A549 (cell line): ENCODE data around the gene KLLN. TPM values are rescaled to one million over a fixed set of nuclear protein-coding genes. Genes with fewer than 3 reads are reported as not detected.

Experiments
- ATAC-seq, 2 experiments: fragments of 200-7000 bp in 1 of 2; fragments of >200 bp in 1 of 2; cut with Nextera tagmentation in 1 of 2; cut with Tn5 transposase in 1 of 2; 3 replicates each; pipeline versions ENCODE4 v1.8.0 to v1.9.1; 2018 to 2020; ENCODE audit warnings: mild to moderate bottlenecking in 1 of 2, moderate library complexity in 1 of 2
- CTCF ChIA-PET: fragments of 300-600 bp; sonication (Branson Sonifier 250); formaldehyde crosslinking; extraction: SDS; loops from one replicate; lab custom pipeline; 2021; ENCODE audit warnings: antibody characterized with exemption, inconsistent platforms; lab: Yijun Ruan, JAX
- POLR2A ChIA-PET: fragments of 350-600 bp; formaldehyde crosslinking; extraction: SDS; loops from one replicate; lab custom pipeline; 2021; ENCODE audit warnings: antibody characterized with exemption, inconsistent platforms; lab: Yijun Ruan, JAX
- DNase-seq, 2 experiments: peaks; one replicate each; pipeline versions ENCODE4 v3.0.0 to v3.0.0-alpha.2; 2011 to 2016; ENCODE audit warnings: low read depth in 1 of 2, low spot score in 1 of 2
- FAIRE-seq: peaks from 2 replicates; lab custom pipeline; 2011; peaks lifted over from hg19 to GRCh38; lab: Jason Lieb, UNC
- H3K27ac ChIP-seq, 2 experiments: fragments of >200 bp; sonication (Bioruptor Twin); formaldehyde crosslinking; 3 replicates each; pipeline ENCODE4 v1.5.1; 2016 to 2017
- H3K4me1 ChIP-seq: fragments of >200 bp; sonication (Bioruptor Twin); formaldehyde crosslinking; 3 replicates; pipeline ENCODE4 v1.6.1; 2016
- H3K4me2 ChIP-seq: fragments of >200 bp; sonication (Bioruptor Twin); formaldehyde crosslinking; 3 replicates; pipeline ENCODE4 v1.6.1; 2016
- H3K4me3 ChIP-seq: fragments of >200 bp; sonication (Bioruptor Twin); formaldehyde crosslinking; 3 replicates; pipeline ENCODE4 v1.5.1; 2016
- H3K9me3 ChIP-seq: fragments of >200 bp; sonication (Bioruptor Twin); formaldehyde crosslinking; 3 replicates; pipeline ENCODE4 v1.6.1; 2016
- CBX2 ChIP-seq: fragments of 200-600 bp; sonication (generic); IDR thresholded peaks from 2 replicates; pipeline ENCODE4 v1.6.1; 2016; ENCODE audit warnings: low read depth, mild to moderate bottlenecking, borderline replicate concordance
- CEBPB ChIP-seq, 2 experiments: fragments of >200 bp in 1 of 2; sonication (Bioruptor Twin) in 1 of 2; formaldehyde crosslinking in 1 of 2; IDR thresholded peaks; 2 replicates each; pipeline ENCODE4 v1.6.1; 2012 to 2016
- CHD4 ChIP-seq: fragments of 200-600 bp; sonication (generic); IDR thresholded peaks from 2 replicates; pipeline ENCODE4 v1.6.1; 2016; ENCODE audit warnings: antibody characterized with exemption, mild to moderate bottlenecking, borderline replicate concordance
- ESRRA ChIP-seq: fragments of 150-350 bp; IDR thresholded peaks from 2 replicates; pipeline ENCODE4 v1.6.1; 2014; ENCODE audit warnings: mild to moderate bottlenecking, low read length, borderline replicate concordance
- FOSB ChIP-seq: fragments of 250-450 bp; sonication (Bioruptor Pico); IDR thresholded peaks from 2 replicates; pipeline ENCODE4 v1.5.0; 2020; ENCODE audit warnings: mild to moderate bottlenecking, moderate library complexity
- FOXS1 ChIP-seq: fragments of 250-450 bp; sonication (Bioruptor Pico); IDR thresholded peaks from 2 replicates; pipeline ENCODE4 v1.5.0; 2020; ENCODE audit warnings: mild to moderate bottlenecking, moderate library complexity
- GATA3 ChIP-seq: IDR thresholded peaks from 2 replicates; pipeline ENCODE4 v1.6.1; 2012; ENCODE audit warnings: borderline replicate concordance
- HOXA7 ChIP-seq: fragments of 250-450 bp; sonication (Bioruptor Pico); IDR thresholded peaks from 2 replicates; pipeline ENCODE4 v1.5.0; 2020; ENCODE audit warnings: mild to moderate bottlenecking, moderate library complexity
- HOXB13 ChIP-seq: fragments of 250-450 bp; sonication (Bioruptor Pico); IDR thresholded peaks from 2 replicates; pipeline ENCODE4 v1.5.0; 2020; ENCODE audit warnings: low read depth, mild to moderate bottlenecking, moderate library complexity
- JUN ChIP-seq, 2 experiments: fragments of >200 bp; sonication (Bioruptor Twin); formaldehyde crosslinking; IDR thresholded peaks; 2 replicates in 1 of 2; 3 replicates in 1 of 2; pipeline ENCODE4 v1.6.1; 2016 to 2017
- JUNB ChIP-seq: fragments of >200 bp; sonication (Bioruptor Twin); formaldehyde crosslinking; IDR thresholded peaks from 2 replicates; pipeline ENCODE4 v1.6.1; 2016
- KDM1A ChIP-seq: fragments of 200-600 bp; sonication (generic); IDR thresholded peaks from 2 replicates; pipeline ENCODE4 v1.6.1; 2016; ENCODE audit warnings: low read depth, mild to moderate bottlenecking
- KDM5A ChIP-seq: fragments of 200-600 bp; sonication (generic); IDR thresholded peaks from 2 replicates; pipeline ENCODE4 v1.6.1; 2016; ENCODE audit warnings: antibody characterized with exemption, mild to moderate bottlenecking
- MAFK ChIP-seq: fragments of 450-650 bp; IDR thresholded peaks from 2 replicates; pipeline ENCODE4 v1.6.1; 2014; ENCODE audit not compliant: partially characterized antibody
- MAX ChIP-seq: IDR thresholded peaks from 2 replicates; pipeline ENCODE4 v1.6.1; 2012
- MAZ ChIP-seq: fragments of 150-350 bp; IDR thresholded peaks from 2 replicates; pipeline ENCODE4 v1.6.1; 2014; ENCODE audit warnings: antibody characterized with exemption, low read depth, low read length, borderline replicate concordance
- NFE2L2 ChIP-seq: fragments of 150-350 bp; conservative IDR thresholded peaks from 2 replicates; pipeline ENCODE4 v1.6.1; 2014; ENCODE audit warnings: low read length
- NPAS2 ChIP-seq: fragments of 250-450 bp; sonication (Bioruptor Pico); IDR thresholded peaks from 2 replicates; pipeline ENCODE4 v1.8.0; 2022; ENCODE audit warnings: mild to moderate bottlenecking, moderate library complexity, borderline replicate concordance
- PHF8 ChIP-seq: fragments of 200-600 bp; sonication (generic); IDR thresholded peaks from 2 replicates; pipeline ENCODE4 v1.6.1; 2016; ENCODE audit warnings: low read depth, mild to moderate bottlenecking, antibody characterized with exemption, moderate library complexity, borderline replicate concordance
- POLR2A ChIP-seq: IDR thresholded peaks from 2 replicates; pipeline ENCODE4 v1.6.1; 2012; ENCODE audit warnings: mild to moderate bottlenecking, low read length
- POLR2AphosphoS2 ChIP-seq: conservative IDR thresholded peaks from 2 replicates; pipeline ENCODE4 v1.6.1; 2012; ENCODE audit warnings: low read length, improper control_type of control experiment, inconsistent platforms
- RARB ChIP-seq: fragments of 250-450 bp; sonication (Bioruptor Pico); IDR thresholded peaks from 2 replicates; pipeline ENCODE4 v1.8.0; 2021; ENCODE audit warnings: mild to moderate bottlenecking, moderate library complexity
- RCOR1 ChIP-seq: fragments of 150-350 bp; IDR thresholded peaks from 2 replicates; pipeline ENCODE4 v1.6.1; 2014; ENCODE audit warnings: antibody characterized with exemption, low read length, low read depth
- RNF2 ChIP-seq: fragments of 200-600 bp; sonication (generic); IDR thresholded peaks from 2 replicates; pipeline ENCODE4 v1.6.1; 2016; ENCODE audit warnings: low read depth, mild to moderate bottlenecking, antibody characterized with exemption, moderate library complexity, borderline replicate concordance
- SMC3 ChIP-seq: fragments of >200 bp; sonication (Bioruptor Twin); formaldehyde crosslinking; IDR thresholded peaks from 3 replicates; pipeline ENCODE4 v1.6.1; 2018; ENCODE audit warnings: inconsistent platforms
- SREBF2 ChIP-seq: fragments of 450-650 bp; IDR thresholded peaks from 2 replicates; pipeline ENCODE4 v1.6.1; 2014; ENCODE audit warnings: mild to moderate bottlenecking, moderate library complexity
- ZC3H11A ChIP-seq: fragments of 450-650 bp; IDR thresholded peaks from 2 replicates; pipeline ENCODE4 v1.6.1; 2014; ENCODE audit warnings: antibody characterized with exemption, mild to moderate bottlenecking
- ZFP36 ChIP-seq: fragments of 450-650 bp; IDR thresholded peaks from 2 replicates; pipeline ENCODE4 v1.6.1; 2014; ENCODE audit warnings: borderline replicate concordance; ENCODE audit not compliant: partially characterized antibody
- ZSCAN20 ChIP-seq: fragments of 250-450 bp; sonication (Bioruptor Pico); IDR thresholded peaks from 2 replicates; pipeline ENCODE4 v1.8.0; 2022; ENCODE audit warnings: mild to moderate bottlenecking, moderate library complexity
- WGBS: methylation state at CpG from one replicate; pipeline ENCODE4 v1.1.6; 2017; ENCODE audit errors: missing lambda C conversion rate; 5-methylcytosine and 5-hydroxymethylcytosine counted together
- polyA minus RNA-seq: library from RNA; depleted of rRNA, polyadenylated mRNA; stranded (reverse); fragments of >200 nt; gene quantifications from 2 replicates; pipeline ENCODE4 v1.2.3, GENCODE V29; 2011; rRNA and poly(A)+ RNA removed
- polyA plus RNA-seq, 4 experiments: library from polyadenylated mRNA; depleted of rRNA in 3 of 4; stranded (reverse); fragments of >200 nt; fragmentation: RNase III in 1 of 4; extraction: RNeasy Plus Mini Kit Qiagen cat#74134 plus additional on column Dnase treatment in 1 of 4; gene quantifications; 2 replicates in 3 of 4; 3 replicates in 1 of 4; pipeline ENCODE4 v1.2.3, GENCODE V29; 2011 to 2017
- TF ChIP-seq, protein P1 (sequence below): IDR thresholded peaks from 2 replicates; pipeline ENCODE4 v1.6.1; 2012; ENCODE audit warnings: low read depth, borderline replicate concordance
- TF ChIP-seq, protein P2 (sequence below): fragments of >200 bp; sonication (Bioruptor Twin); formaldehyde crosslinking; IDR thresholded peaks from 3 replicates; pipeline ENCODE4 v1.5.1; 2016
- TF ChIP-seq, protein P3 (sequence below): fragments of 250-450 bp; sonication (Bioruptor Pico); IDR thresholded peaks from 2 replicates; pipeline ENCODE4 v1.5.0; 2020; ENCODE audit warnings: low read depth, mild to moderate bottlenecking, moderate library complexity
- TF ChIP-seq, protein P4 (sequence below): fragments of >200 bp; sonication (Bioruptor Twin); formaldehyde crosslinking; IDR thresholded peaks from 3 replicates; pipeline ENCODE4 v1.6.1; 2016
- TF ChIP-seq, protein P5 (sequence below): IDR thresholded peaks from 2 replicates; pipeline ENCODE4 v1.6.1; 2012

Gene KLLN, protein sequence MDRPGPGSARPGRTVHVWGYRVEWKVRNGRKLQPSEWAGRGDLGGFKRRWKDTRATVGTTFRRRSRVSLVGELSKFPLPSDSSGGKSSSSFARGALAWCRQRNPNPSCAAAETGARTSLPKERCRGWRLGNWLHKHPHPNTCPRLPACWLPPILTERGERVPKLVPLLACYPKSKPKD
- polyA plus RNA-seq (2011; rRNA removed) (0.44 and 0.58 TPM in 2 replicates), polyA plus RNA-seq (2017; fragmentation: RNase III; extraction: RNeasy Plus Mini Kit Qiagen cat#74134 plus additional on column Dnase treatment) (0.55 to 0.71 TPM (median 0.57 TPM) in 3 replicates), polyA minus RNA-seq (0.78 and 0.83 TPM in 2 replicates)
- polyA plus RNA-seq (2012; cell fraction: cytosol; rRNA removed), result 0.22 and 0.26 TPM in 2 replicates
- 0.26 and 0.28 TPM in 2 replicates for polyA plus RNA-seq (2012; cell fraction: nucleus; rRNA removed)

DNA sequence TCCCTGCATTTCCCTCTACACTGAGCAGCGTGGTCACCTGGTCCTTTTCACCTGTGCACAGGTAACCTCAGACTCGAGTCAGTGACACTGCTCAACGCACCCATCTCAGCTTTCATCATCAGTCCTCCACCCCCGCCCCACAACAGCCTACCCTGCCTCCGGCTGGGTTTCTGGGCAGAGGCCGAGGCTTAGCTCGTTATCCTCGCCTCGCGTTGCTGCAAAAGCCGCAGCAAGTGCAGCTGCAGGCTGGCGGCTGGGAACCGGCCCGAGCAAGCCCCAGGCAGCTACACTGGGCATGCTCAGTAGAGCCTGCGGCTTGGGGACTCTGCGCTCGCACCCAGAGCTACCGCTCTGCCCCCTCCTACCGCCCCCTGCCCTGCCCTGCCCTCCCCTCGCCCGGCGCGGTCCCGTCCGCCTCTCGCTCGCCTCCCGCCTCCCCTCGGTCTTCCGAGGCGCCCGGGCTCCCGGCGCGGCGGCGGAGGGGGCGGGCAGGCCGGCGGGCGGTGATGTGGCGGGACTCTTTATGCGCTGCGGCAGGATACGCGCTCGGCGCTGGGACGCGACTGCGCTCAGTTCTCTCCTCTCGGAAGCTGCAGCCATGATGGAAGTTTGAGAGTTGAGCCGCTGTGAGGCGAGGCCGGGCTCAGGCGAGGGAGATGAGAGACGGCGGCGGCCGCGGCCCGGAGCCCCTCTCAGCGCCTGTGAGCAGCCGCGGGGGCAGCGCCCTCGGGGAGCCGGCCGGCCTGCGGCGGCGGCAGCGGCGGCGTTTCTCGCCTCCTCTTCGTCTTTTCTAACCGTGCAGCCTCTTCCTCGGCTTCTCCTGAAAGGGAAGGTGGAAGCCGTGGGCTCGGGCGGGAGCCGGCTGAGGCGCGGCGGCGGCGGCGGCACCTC lies at the start of gene KLLN, which contains the start of gene PTEN:
Gene KLLN, minus strand, starts transcription at position 481 of the 891 bp plus-strand sequence. CDS start 1,046 bp downstream, outside the sequence.
Gene PTEN, plus strand, starts transcription at position 573 of the 891 bp plus-strand sequence. CDS start 845 bp downstream, outside the sequence.
- ChIA-PET POLR2A (interaction anchor here (0.5 to 6.1 kb wide), 17 partner anchors 9 to 777 kb away, joined by 3 to 83 read pairs (median 4); partner anchors contain the start of genes ATAD1 and RNLS), CTCF (interaction anchor here (0.6 to 5.6 kb wide), 6 partner anchors 10 to 573 kb away, joined by 3 to 38 read pairs (median 4); no protein-coding TSS in a partner anchor)
- H3K4me3 ChIP-seq, result peak within 1 kb of the TSS; percentile 78
- no peak for FAIRE-seq
- DNase-seq, result peak; percentile 83 to 95
- peak within 1 kb of the TSS; percentile 96 to 99 for H3K27ac ChIP-seq
- peak; percentile 72 to 86 for ATAC-seq
- WGBS, result 0% methylated on average over 20 of the region's 89 CpGs
- H3K4me1 ChIP-seq, result peaks cover 15% of the 10 kb centered on the region; the same call in 2 of the 3 replicates
- H3K4me2 ChIP-seq, result peak within 1 kb of the TSS; percentile 94
- H3K9me3 ChIP-seq, result no peaks in the 10 kb centered on the region
- TF ChIP-seq MAFK, result no peak
- TF ChIP-seq GATA3, result no peak; the same call in 1 of the 2 replicates
- TF ChIP-seq POLR2AphosphoS2, result no peak
- no peak for TF ChIP-seq RNF2
- TF ChIP-seq, protein P1, sequence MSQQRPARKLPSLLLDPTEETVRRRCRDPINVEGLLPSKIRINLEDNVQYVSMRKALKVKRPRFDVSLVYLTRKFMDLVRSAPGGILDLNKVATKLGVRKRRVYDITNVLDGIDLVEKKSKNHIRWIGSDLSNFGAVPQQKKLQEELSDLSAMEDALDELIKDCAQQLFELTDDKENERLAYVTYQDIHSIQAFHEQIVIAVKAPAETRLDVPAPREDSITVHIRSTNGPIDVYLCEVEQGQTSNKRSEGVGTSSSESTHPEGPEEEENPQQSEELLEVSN, result peak; percentile 66
- no peak for TF ChIP-seq JUNB
- TF ChIP-seq FOXS1, result no peak
- TF ChIP-seq, protein P2, sequence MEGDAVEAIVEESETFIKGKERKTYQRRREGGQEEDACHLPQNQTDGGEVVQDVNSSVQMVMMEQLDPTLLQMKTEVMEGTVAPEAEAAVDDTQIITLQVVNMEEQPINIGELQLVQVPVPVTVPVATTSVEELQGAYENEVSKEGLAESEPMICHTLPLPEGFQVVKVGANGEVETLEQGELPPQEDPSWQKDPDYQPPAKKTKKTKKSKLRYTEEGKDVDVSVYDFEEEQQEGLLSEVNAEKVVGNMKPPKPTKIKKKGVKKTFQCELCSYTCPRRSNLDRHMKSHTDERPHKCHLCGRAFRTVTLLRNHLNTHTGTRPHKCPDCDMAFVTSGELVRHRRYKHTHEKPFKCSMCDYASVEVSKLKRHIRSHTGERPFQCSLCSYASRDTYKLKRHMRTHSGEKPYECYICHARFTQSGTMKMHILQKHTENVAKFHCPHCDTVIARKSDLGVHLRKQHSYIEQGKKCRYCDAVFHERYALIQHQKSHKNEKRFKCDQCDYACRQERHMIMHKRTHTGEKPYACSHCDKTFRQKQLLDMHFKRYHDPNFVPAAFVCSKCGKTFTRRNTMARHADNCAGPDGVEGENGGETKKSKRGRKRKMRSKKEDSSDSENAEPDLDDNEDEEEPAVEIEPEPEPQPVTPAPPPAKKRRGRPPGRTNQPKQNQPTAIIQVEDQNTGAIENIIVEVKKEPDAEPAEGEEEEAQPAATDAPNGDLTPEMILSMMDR, result no peak
- 0 out of 2 replicates have a peak, but pooled peaks have one; percentile 10 for TF ChIP-seq NPAS2 (CRISPR knock-in tag)
- peak; percentile 77 for TF ChIP-seq POLR2A
- no peak for TF ChIP-seq ZFP36
- no peak for TF ChIP-seq RCOR1
- TF ChIP-seq NFE2L2, result no peak
- TF ChIP-seq ZC3H11A, result no peak
- TF ChIP-seq MAX, result peak; percentile 86
- no peak for TF ChIP-seq CHD4
- peak in 1 of 2 experiments; percentile 15; a peak in 1 of 4 replicates for TF ChIP-seq CEBPB (IDR thresholded peaks at IDR 0.05)
- TF ChIP-seq, protein P3, sequence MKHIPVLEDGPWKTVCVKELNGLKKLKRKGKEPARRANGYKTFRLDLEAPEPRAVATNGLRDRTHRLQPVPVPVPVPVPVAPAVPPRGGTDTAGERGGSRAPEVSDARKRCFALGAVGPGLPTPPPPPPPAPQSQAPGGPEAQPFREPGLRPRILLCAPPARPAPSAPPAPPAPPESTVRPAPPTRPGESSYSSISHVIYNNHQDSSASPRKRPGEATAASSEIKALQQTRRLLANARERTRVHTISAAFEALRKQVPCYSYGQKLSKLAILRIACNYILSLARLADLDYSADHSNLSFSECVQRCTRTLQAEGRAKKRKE (CRISPR knock-in tag), result 0 out of 2 replicates have a peak, but pooled peaks have one; percentile 17
- no peak for TF ChIP-seq HOXB13
- no peak for TF ChIP-seq HOXA7 (CRISPR knock-in tag)
- TF ChIP-seq JUN (IDR thresholded peaks at IDR 0.05), result peak; percentile 91 to 96
- TF ChIP-seq ZSCAN20 (CRISPR knock-in tag), result no peak
- TF ChIP-seq RARB (CRISPR knock-in tag), result no peak
- no peak for TF ChIP-seq SREBF2
- TF ChIP-seq PHF8, result no peak; the same call in 1 of the 2 replicates
- no peak for TF ChIP-seq ESRRA
- no peak for TF ChIP-seq CBX2
- TF ChIP-seq MAZ, result no peak
- TF ChIP-seq, protein P4, sequence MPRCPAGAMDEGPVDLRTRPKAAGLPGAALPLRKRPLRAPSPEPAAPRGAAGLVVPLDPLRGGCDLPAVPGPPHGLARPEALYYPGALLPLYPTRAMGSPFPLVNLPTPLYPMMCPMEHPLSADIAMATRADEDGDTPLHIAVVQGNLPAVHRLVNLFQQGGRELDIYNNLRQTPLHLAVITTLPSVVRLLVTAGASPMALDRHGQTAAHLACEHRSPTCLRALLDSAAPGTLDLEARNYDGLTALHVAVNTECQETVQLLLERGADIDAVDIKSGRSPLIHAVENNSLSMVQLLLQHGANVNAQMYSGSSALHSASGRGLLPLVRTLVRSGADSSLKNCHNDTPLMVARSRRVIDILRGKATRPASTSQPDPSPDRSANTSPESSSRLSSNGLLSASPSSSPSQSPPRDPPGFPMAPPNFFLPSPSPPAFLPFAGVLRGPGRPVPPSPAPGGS, result peak; percentile 82
- TF ChIP-seq KDM5A, result no peak
- TF ChIP-seq KDM1A, result no peak
- no peak for TF ChIP-seq FOSB (CRISPR knock-in tag)
- TF ChIP-seq, protein P5, sequence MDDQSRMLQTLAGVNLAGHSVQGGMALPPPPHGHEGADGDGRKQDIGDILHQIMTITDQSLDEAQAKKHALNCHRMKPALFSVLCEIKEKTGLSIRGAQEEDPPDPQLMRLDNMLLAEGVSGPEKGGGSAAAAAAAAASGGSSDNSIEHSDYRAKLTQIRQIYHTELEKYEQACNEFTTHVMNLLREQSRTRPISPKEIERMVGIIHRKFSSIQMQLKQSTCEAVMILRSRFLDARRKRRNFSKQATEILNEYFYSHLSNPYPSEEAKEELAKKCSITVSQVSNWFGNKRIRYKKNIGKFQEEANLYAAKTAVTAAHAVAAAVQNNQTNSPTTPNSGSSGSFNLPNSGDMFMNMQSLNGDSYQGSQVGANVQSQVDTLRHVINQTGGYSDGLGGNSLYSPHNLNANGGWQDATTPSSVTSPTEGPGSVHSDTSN, result peak; percentile 97
- peak; percentile 46 for TF ChIP-seq SMC3
